HG02884 (cell line): ENCODE results near the gene NEUROG1.
"Not testable (repeated sequence)": the region's sequence is repeated elsewhere in the genome, so short reads cannot be mapped to it uniquely, and the experiment has no call there.

Experiments
- ATAC-seq: cut with Tn5 transposase; IDR thresholded peaks from one replicate; pipeline ENCODE4 v1.9.1; 2021; ENCODE audit warnings: mild to moderate bottlenecking, moderate library complexity; ENCODE audit not compliant: unreplicated experiment

The NEUROG1 gene

DNA sequence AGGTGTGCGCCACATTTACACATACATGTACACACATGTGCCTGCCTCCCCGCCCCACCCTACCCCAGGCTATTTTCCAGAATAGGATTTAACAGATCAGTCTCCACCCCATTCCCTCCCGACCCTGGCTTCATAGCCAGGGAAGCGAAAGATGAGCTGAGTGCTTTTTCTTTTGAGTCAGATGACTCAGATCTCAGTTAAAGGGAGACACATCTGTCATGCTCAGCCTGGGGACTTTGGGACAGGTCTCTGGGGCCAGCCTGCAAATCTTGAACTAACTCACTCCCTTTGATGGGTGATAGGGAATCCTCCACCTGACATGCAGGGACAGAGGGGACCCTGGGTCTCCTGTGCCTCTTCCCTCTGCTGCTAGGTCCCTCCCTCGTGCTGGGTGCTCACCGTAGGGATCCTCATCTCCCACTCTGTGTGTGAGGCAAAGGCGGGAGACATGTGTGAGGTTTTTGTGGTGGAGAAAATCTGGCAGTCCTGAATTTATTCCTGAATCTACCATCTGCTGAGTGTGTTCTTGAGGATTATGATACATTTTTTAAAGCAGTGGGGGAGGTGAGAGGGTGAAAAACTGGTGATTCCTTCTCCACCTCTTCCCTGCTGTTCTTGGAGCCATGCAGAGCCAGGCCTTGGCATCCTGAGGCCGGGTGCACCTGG, 37.7 kb downstream of the NEUROG1 start:
- no peak for ATAC-seq

DNA sequence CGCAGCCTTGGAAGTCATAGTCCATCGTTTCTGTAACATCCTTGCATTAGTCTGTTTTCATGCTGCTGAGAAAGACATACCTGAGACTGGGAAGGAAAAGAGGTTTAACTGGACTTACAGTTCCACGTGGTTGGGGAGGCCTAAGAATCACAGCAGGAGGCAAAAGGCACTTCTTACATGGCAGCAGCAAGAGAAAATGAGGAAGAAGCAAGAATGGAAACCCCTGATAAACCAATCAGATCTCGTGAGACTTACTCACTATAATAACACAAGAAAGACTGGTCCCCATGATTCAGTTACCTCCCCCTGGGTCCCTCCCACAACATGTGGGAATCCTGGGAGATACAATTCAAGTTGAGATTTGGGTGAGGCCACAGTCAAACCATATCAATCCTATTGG, 40.2 kb downstream of the NEUROG1 start:
- not testable (repeated sequence) for ATAC-seq

DNA sequence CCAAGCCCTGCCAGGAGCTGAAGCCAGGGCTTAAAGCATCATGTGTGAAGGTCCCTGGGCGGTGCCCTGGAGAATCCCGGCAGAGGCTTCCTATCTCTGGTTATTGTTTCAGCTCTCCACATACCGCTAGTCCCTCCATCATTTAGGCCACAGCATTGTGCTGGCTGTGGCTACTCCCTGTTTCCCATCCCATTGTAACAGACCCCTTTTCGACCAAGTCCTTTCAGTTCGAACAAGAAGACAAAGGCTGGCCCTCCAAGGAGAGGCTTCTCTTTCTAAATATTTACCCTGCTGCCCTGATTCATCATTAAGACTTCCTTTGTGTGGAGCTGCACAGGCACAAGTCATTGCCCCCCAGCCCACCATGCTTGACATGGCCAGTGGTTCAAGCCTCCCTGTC, 41.6 kb downstream of the NEUROG1 start:
- ATAC-seq, result no peak

DNA sequence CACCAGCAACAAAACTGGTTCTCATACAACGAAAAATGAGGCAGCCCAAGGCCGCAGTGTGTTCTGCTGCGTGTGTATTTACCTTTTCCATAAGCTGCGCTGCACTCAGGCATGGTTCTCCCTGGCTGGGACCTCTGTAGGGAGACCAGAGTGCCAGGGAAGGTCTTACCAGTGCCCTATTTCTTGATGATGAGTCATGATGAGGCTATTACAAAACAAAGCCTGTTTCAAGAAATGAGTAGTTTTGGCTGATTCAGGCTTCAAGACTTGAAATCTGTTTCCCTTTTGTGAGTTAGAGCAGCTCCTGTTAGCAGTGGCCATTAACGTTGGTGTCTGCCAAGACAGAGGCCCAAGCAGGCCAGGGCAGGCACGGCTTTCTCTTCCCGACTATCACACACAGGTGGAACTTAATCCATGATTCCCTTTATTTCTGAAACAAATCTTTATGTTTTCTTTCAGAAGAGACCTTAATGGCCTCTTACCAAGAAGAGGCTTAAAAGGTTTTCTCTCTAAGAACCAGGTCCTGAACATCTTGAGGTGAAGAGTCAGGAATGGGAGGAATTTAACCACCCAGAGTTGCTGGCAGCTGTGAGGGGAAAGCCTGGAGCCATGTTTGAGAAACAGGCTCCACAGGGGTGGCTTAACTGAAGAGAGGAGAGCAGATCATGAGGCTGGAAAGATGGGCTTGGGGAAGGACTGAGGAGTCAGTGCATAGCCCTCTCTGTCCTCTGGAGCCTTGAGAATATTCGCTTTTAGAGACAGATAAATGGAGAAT, 42.2 kb downstream of the NEUROG1 start:
- ATAC-seq, result no peak

DNA sequence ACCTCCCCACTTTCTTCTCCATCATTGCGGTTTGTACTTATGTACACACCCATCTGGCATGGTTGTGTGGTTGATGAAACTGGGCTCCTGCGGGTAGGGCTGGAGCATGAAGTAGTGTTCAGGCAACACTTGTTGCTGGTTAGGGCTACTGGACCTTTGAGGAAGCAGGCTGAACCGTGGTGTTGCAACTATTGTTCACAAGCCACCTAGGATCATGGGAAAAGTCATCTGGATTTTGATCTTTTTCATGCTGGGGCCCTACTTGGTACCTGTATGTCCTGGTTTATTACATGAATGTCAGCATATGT, 43.5 kb downstream of the NEUROG1 start:
- ATAC-seq, result no peak

DNA sequence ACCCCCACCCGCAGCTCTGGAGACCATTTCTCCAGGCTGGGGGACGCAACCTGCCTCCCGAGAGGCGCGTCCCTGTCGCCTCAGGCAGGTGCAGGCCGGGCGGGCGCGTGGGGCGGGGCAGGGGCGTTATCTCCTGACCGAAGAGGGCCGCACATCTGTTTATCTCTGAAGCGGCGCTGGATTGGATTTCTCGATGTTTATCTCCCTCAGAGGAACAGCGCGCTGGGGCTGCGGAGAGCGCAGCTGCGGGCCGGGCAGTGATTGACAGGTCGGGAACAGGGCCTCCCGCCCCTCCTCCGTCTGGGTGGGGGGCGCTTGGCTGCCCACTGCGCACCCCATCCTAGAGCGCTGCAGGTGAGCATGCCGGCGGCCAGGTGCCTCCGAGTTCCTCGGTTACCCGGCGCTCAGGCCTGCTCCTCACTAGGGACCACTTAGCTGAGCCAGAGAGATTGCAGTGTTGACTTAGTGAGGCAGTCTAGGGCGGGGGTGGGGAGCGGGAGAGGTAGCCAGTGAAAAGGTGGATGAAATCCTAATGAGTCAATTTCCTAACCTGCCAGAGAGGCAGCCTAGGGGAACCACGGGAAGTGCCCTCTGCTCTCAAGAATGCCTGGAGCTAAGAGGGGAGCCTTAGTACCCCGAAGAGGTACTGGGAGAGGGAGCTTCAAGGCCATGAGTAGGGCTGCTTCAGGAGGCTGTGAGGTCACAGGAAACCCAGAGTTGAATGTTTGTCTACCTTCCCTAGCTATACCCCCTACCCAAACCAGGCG, 44.0 kb downstream of the NEUROG1 start:
- no peak for ATAC-seq

DNA sequence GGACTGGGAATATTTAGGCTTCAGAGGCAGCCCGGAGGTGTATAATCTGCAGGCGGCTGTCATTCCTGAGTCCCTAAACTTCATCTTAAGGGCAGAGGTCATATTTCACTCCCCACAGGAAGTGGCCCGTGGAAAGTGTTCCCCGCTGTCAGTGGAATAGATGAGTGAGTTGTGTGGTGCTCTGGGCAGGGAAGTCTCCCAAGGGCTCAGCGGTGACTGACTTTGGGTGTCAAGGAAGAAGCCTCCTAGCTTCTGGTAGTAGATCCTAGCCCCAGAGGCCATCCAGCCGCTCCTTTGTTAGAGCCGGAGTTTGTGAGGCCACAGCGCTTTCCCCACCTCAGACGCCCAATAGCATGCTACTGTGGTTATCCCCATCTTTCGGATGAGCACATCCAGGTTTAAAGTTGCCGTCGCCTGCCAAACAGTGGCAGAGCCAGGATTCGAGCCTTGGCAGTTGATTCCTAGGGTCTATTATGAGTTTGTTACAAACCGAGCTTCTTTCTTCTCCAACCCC, 44.7 kb downstream of the NEUROG1 start:
- ATAC-seq, result no peak

DNA sequence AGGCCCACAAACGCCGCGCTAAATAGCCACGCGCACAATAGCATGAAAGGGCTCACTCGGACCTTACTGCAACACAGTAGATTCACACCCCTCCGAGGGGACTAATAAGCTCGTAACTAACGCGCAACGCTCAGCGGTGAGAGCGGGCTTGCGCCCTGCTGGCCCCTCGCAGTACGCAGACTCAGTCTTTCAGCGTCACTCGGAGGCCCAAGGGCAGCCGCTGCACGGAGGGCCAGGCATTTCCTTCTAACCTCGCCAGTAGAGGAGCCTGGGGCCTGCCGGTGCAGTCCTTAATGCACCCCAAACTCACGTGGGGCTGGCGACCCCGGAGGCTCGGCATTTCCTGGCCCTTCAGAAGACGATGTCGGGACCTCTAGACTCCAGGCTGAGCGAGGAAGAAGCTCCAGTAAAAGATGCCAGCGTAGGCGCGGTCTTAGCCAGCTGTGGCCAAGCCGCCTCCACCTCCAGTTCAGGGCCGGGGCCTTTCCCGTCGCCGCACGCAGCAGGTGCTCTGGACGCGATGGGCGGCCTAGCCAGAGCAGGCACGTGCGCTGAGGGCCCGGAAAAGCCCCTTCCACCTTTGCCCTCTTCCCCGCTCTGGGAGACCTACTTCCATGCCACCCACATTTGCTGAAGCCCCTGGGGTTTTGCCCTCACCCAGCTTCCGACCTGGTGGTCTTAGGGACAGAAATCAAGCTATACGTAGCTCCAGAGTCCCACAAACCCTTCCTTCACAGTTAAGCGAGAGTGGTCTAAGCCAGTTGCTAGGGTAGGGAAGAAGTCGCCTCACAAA, 45.3 kb downstream of the NEUROG1 start:
- no peak for ATAC-seq

DNA sequence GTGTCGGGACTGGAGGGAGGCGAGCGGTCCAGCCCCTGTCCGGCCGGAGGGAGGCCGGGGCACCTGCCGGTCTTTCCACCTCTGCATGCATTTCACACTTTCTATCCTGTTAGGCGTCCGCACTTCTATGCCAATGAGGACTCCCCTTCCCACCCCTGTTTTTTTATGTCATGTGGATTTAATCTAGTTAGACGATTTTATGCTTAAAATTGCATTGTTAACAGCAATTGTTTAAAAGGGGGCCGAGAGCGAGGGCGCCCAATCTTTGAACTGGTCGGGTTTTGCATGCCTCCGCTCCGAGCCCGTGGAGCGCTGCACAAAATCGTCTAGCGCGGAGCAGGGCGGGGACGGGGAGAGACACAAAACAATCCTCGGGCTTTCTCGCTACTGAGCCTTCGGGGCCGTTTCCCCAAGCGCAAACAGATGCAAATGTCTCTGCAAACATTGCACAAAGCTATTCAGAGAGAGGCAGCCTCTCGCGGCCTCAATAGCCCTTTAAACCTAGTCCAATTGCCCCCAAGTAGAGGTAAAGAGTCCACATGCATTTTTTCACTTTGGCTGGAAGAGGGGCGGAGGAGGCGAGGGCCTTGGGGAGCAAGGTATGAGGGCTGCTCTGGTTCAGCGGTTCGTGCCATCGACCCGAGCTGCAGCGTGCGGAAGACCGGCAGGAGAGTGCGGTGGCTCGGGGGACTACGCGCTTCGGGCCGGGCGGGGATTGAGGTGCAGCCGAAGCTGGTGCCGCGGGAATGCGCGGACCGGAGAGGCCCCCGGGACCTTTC, 46.1 kb downstream of the NEUROG1 start:
- no peak for ATAC-seq

DNA sequence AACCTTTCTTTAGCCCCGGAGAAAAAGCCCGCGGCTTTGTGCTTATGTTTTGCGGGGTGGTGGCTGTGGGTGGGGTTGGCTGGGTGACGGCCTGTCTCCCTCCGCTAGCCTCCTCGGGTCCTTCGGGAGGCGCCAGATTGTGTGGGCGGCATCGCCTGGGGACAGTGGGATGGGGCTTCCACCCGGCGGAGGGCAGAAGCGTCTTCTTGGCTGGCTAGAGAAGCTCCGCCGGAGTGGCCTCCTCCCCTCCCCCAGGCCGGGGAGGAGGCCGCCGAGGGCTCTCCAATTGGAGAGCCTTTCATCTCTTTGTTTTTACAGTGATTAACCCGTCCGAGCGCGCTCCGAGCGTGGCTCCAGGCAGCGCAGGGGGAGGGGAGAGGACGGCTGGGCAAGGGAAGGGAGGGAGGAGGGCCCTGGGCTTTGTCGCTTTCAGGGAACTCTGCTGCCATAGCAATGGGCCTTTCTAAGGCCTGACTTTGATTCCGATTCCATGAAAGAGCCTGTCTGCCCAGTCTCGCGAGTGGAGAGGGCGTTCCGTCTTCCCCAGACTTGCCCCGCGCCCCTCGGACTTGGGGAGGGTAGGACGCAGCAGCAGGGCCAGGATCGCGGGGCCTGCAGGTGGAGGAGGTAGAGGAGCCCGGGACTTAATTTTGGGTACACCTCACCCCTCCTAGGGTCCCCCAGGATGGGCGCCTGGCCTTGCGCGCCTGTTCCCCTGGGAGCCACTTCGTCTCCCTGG, 46.9 kb downstream of the NEUROG1 start:
- ATAC-seq, result no peak

DNA sequence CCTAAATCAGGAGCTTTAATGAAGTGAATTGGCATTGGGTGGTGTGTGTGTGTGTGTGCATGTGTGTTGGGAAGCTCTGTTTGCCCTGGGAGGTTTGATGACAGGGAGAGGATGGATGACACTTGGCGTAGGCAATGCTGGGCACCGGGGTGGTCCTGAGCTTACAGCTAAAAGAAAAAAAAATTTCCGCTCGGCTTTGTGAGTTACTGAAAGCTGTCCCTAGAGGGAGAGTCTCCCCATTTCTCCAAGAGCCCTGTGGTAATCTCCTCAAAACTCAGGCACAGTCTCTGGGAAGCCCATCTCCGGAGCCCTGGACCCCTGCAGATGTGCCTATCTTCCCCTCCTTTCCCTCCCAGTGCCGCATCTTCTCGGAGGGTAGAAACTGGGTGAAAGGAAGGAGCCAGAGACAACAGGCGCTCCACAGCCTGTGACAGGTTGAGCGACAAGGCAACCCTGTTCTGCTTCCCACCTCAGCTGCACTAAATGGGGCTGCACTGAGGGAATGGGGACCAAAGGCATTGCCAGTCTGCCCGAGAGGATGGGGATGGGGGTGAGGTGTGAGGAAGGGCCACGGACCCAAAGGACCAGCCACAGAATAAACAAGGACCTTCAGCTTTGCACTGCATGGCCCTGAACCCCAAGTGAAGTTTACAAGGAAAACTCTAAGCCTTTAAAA, 47.8 kb downstream of the NEUROG1 start:
- no peak for ATAC-seq

DNA sequence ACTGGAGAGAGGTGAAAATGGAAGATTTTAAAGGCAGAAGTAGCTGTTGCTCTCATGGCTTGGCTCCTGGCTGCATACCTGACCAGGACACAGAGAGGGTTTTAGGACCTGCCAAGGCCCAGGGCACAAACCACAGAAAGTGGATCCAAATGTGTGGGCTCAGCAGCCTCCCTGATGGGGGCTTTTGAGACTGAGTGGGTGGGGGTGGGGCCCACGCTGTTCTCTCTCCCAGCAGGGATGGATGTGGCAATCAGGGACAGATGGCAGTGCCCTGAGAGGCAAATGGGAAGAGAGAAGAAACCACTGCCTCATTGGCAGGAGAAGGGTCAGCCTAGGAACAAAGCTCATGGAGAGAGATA, 48.7 kb downstream of the NEUROG1 start:
- no peak for ATAC-seq

DNA sequence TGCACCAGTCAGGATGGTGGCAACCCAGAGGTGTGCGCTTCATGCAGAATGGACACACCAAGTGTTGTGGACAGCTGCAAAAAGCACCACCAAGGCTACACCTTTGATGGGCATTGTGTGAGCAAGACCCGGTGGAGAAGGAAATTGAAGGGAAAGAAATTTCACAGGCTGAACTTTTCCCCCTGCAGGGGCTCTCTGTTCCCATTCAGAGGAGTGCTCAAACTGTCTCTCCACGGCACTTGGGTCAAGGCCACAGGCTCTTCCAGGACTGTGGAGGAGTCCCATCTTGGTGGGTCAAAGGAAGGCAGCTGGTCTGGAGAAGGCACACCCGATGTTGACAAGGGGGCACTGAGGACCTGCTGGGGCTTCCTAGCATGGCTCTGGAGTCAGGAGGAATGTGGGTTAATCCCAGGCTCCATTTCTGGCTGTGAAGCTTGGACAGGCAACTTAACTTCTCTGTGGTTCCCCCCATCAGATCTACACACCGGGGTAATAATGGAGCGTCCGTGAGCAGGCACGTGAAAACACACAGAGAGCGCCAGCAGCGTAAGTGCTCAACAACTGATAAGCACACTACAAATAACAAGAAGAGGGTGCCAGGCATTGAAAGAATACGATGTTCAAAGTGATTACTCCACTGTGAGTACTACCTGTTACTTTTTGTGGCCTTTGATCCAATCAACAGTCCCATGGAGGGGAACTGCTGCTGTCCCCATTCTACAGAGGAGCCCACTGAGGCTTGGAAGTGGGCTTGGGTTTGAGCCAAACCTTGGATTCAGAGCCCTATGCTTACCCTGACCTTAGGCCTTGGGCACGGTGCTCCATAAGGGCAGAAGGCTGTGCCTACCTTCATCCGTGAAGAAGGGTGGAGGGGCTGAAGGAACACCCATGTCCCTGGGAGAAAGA, 49.4 kb downstream of the NEUROG1 start:
- ATAC-seq, result no peak

DNA sequence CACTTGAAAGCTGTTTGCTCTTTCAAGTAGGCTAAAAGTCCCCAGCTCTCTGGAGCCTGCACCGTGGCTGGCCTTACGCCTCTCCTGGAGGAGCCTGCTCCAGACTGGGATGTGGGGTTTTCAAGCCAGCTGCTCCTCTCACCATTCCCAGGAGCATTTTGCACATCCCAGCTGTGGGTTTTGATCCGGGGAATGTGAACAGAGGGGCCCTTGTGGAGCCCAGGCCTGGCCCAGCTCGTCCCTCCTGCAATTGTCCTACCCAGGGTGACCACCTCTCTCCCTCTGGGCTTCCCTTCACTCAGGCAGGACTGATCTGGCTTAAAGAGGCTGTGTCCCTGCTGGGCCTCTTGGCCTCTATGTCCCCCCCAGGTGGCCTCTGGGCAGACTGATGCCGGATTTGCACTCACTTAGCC, 51.1 kb downstream of the NEUROG1 start:
- no peak for ATAC-seq
